ENCODE data around the gene ESR1.

DNA sequence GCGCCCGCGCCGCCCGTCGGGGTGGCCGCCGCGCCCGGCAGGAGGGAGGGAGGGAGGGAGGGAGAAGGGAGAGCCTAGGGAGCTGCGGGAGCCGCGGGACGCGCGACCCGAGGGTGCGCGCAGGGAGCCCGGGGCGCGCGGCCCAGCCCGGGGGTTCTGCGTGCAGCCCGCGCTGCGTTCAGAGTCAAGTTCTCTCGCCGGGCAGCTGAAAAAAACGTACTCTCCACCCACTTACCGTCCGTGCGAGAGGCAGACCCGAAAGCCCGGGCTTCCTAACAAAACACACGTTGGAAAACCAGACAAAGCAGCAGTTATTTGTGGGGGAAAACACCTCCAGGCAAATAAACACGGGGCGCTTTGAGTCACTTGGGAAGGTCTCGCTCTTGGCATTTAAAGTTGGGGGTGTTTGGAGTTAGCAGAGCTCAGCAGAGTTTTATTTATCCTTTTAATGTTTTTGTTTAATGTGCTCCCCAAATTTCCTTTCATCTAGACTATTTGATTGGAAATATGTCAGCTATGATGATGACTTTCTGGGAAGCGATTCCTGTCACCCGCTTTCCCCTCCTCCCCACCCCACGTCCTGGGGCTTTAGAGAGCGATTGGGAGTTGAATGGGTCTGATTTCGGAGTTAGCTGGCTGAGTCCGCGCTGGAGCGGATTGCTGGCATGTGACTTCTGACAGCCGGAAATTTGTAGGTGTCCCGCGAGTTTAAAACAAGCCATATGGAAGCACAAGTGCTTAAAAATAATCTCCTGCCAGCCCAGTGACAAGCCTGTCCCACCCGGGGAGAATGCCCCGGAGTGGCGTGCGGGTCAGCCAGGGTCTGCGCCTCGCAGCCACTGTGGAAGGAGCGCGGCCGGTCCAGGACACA, 1.1 kb downstream of the ESR1 start:
- TF ChIP-seq, protein P1, sequence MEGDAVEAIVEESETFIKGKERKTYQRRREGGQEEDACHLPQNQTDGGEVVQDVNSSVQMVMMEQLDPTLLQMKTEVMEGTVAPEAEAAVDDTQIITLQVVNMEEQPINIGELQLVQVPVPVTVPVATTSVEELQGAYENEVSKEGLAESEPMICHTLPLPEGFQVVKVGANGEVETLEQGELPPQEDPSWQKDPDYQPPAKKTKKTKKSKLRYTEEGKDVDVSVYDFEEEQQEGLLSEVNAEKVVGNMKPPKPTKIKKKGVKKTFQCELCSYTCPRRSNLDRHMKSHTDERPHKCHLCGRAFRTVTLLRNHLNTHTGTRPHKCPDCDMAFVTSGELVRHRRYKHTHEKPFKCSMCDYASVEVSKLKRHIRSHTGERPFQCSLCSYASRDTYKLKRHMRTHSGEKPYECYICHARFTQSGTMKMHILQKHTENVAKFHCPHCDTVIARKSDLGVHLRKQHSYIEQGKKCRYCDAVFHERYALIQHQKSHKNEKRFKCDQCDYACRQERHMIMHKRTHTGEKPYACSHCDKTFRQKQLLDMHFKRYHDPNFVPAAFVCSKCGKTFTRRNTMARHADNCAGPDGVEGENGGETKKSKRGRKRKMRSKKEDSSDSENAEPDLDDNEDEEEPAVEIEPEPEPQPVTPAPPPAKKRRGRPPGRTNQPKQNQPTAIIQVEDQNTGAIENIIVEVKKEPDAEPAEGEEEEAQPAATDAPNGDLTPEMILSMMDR (IDR thresholded peaks at IDR 0.05) = no peak
- TF ChIP-seq POLR2A (IDR thresholded peaks at IDR 0.05) = no peak

All from right lobe of liver (tissue), 4 donors.